HG03139 (cell line): Measurements from ENCODE around the gene PROM2.

Source experiments
- ATAC-seq: cut with Tn5 transposase; IDR thresholded peaks from one replicate; pipeline ENCODE4 v1.9.1; 2021; ENCODE audit not compliant: unreplicated experiment

PROM2 gene

DNA sequence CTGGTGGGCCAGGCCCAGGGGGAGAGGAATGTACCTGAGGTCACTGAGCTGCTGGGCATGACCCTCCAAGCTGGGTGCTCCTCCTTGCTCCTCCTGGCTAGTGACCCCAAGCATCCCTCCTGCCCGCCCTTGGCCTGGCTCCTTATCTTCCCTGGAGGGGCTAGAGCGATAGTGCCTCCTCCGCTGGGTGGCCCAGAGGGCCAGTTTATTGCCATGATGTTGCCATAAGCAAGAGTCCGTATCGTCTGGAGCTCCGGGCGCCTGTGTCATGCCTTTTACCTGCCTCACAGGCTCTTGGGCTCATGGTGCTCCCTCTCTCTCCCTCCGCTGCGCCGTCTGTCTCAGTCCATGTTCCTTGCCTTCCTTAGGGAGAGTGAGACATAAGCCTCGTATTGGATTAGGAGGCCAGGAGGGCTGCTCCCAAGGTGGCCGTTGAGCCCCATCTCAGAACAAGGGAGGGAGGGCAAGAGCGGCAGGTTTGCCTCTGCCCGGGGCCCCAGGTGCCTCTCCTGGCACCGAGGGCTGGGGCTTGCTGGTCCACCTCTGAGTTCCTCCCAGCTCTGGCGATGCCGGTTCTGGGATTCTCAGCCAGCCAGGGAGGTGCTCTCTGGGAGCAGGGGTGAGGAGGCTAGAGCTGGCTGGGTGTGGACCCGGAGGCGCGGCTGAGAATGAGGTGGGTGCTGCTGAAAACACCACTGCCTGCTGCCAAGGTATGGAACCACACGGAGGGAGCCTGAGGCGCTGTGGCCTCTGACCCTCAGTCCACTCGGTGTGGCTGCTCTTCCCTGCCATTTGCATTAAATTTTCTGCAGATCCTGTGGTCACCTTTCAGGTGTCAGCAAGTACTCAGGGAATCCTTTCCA is 45.5 kb downstream of the PROM2 start:
- ATAC-seq: no peak

DNA sequence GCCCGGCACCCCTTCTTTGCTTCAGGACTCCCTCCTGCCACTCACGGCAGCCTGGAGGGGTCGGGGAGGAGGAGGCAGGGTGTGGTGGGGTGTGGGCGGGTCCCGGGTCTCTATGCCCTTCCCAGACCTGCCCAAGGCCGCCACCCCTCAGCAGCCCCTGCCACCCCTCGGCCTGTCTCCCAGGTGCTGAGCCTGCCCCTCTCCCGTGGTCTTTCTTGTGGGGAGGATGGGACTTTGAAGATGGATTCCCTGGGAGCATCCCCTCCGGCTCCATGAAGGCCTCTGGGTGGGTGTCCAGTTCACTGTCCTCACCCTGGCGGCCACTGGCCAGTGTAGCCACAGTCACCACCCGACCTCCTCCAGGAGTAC is 46.1 kb downstream of the PROM2 start:
- no peak for ATAC-seq

DNA sequence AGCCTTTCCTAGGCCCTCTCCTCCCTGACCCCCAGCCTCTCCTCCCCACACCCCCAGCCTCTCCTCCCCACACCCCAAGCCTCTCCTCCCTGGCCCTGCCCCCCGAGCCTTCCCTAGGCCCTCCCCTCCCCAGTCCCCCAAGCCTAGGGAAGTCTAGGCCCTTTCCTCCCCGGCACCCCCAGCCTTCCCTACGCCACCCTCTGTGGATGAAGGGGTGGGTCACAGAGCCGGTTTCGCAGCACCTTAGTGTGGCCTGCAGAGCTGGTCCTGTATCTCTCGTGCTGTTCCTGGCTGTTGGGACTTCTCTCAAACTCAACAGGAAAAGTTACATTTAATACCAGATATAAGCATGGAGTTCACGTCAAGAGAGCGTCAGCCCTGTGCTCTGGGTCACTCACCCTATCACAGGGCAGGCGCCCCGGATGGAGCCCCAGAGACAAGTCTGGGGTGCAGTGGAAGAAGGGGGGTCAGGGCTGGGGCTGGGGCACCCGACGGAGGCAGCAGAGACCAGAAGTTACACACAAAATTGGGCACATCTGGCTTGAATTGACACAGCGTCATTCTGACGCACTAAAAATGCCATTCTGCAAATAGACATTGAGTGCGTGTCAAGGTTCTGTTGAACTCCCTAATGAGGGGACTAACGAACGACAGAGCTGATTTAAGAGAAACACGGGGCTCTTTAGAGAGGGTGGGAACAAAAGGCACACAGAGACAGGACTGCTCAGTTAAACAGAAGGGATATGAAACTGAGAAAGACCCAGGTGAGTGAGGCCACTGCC is 46.9 kb downstream of the PROM2 start:
- ATAC-seq: no peak

DNA sequence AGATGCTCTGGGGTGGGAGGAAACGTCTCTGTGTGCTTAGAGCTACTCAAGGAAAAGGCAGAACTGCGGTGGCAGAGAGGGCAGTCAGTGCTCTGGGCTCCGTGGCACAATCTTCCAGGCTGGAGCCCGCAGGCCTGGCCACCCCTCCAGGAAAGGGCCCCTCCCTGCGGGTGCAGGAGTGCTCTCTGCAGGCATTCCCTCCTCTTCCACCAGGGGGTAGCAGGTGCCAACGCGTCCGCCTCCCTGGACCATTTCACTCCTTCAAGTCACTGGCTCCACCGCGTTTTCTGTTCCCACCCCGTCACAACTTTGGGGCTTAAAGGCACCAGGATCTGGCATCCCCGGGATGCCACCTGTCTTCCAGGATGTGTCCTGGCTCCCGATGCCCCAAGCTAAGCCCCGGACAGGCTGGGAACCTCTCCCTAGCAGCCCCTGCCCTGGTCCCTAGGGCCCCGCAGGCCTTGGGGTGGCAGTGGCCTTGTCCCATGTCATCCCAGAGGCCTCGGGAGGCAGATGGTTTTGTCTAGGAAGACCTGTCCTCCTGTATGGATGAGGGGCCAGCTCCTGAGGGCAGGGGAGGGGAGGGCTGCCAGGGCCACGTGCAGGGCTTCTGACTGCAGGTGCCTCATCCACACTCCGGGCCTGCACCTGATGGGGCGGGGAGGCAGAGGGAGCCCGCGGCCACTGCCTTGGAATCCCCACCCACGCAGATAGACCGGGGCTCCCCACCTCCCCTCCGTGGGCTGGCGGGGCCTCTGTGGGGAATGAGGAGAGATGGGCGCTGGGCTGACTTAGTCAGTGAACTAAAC is 49.3 kb downstream of the PROM2 start:
- no peak for ATAC-seq

DNA sequence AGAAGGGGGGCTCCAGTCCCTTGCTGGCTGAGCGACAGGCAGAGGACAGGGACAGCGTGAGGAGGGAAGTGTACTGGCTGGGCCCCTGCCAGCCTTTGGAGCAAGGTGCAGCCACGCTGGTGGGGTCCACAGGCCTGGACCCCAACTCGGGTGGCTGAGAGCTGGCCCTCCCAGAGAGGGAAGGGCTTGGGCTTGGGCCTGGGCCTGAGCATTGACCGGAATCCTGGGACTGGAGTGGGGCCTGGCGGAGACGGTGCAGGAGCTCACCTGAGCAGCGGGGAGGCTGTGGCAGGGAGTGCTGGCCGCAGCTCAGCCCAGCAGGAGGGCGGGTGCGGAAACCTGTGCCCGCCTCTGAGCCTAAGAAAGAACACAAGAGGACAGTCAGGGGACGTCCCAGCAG is 50.8 kb downstream of the PROM2 start:
- ATAC-seq: no peak

DNA sequence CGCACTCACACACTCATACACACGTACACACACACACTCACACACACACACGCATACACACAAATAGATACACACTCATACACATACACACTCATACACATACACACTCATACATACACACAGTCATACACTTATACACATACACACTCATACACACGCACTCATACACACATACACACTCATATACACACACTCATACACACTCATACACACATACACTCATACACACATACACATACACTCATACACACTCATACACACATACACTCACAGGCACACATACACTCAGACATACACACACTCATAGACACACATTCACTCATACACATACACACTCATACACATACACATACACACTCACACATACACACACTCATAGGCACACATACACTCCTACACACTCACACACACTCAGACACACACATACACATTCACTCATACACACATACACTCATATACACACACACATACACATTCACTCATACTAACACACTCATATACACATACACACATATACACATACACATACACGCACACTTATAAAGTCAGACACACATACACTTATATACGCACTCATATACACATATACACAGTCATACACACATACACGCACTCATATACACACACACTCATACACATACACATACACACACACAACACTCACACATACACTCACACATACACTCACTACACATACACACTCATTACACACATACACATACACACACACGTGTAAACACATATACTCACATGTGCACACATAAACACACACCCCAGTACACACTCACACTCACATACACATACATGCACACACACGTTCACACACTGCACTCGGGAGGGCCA is 51.6 kb downstream of the PROM2 start:
- no peak for ATAC-seq

DNA sequence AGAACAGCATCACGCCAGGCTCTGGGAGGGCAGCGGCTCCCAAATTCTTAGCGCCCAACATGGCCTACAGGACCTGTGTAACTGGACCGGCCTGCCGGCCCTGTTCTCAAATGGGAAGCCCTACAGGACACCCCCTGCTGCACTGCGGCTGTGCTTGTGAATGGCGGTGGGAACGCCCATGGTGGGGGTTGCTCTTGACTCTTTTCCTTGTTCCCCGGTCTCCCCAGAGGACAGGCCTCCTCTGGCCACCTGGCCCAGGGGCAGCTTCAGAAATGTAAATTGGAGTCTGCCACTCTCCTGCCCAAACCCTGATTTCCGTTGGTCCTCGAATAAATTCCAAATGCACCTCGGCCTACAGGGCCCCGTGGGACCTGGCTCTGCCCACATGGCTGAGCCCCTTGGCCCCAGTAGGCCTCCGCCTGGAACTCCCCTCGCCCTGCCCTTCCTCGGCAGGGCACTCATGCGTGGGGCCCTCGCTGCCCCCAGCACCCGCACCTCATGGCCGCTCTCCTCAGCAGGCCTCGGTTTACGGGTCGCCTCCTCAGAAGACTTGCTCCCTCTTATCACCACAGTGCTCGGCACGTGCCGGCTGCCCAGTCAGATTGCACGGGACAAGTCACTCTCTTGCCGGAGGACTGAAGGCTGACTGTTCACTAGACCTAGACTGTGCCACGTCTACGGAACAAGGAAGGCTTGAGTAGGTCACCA is 52.3 kb downstream of the PROM2 start:
- ATAC-seq: no peak

DNA sequence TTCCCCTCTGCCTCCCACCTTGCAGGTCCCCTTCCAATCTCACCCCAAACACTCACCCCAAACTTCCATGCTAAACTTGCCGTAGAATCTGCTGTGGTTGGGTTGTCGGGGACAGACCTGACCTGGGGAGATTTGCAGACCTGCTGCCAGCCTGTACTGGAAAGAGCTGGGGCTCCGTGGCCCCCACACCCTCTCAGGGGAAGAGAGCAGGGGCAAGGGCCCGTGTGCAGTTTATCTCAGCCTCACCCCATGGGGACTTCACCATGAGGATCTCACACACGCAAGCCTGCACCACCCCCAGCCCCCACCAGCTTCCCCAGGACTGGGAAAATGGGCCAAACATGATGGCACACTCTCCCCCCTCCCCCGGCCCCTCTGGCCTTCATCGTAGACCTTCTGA is 53.6 kb downstream of the PROM2 start:
- no peak for ATAC-seq

DNA sequence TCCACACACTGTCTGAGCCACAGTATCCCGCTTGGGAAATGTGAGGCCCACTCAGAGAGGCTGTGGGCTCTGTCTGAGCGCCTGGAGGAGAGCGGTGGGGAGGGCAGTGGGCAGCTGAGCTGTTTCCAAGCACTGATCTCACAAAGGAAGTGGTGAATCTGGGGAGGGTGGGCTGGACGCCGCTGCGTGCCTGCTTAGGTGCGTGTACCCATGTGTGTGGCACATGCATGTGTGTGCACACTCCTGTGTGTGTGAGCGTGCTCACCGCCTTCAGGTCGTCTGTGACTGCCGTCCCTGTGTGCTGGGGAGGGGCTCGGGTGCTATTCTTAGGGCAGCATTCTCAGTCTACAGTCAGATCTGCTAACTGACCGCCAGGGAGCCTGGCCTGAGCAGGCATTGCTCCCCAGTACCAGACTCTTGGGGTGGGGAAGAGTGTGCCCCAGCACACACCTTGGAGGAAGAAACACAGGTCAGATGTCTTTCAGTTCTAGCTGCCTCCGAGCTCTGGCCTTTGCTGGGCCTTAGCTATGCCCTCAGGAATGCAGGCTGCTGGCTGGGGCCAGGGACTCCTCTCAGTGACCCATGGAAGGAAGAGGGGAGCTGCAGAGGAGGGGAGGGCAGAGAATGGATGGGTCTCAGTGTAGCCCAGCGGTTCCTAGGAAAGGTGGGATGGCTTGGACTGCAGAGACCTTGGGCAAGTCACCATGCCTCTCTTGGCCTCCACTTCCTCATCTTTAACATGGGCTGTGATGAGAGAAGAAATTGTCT is 54.3 kb downstream of the PROM2 start:
- ATAC-seq: no peak

DNA sequence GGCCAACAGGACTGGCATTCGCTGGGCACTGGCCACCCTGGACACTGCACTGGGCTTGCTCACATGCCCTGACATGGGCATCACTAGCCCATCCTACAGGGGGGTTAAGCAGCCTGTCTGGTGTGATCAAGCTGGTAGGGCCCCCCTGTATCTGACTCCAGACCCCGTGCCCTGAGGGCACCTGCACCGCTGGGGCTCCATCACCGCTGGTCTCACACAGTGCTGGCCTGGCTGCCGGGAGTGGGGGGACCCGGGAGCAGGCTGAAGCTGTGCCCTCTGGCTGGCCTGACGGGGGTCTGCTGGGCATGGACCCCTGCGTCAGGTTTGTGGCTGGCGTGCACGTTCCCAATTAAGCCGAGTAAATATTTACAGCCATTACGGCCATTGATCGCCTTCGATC is 55.2 kb downstream of the PROM2 start:
- no peak for ATAC-seq

DNA sequence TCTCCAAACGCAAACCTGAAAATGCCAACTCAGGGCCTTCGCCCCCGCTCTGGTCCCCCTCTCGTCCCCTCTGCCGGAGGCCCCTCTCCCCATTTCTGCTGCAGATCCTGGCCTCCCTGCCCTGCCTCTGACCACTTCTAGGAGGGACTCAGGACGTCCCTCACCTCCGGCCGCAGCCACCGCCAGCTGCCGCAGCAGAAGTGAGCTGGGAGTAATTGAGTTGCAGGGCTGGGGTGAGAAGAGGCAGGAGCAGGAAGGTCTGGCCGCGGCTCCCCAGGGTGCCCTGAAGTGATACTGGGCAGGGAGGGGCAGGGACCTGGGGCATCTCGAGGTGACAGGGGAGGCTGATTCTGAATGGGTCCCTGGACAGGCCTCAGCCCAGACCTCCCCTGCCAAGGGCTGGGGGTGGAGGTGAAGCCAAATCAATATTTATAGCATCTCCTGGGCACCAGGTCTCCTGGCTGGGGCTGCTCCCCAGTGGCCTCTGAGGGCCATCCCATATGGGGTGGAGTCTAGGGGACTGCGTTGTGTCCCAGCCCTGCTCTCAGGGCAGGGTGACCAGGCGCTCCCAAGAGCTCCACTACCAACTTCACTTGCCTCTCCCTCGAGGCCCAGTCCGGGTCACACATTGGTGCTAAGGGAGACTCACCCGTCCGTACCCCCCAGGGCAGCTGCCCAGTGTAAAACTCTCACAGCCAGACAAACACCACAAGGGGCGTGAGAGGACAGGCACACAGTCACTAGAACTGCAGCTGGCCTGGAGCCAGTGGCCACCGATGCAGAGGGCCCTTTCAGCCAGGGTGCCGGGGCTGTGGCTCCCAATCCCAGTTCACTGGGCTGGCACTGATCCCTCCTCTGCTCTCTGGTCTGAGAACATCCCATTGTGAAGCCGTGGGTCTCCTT is 55.9 kb downstream of the PROM2 start:
- ATAC-seq: no peak

DNA sequence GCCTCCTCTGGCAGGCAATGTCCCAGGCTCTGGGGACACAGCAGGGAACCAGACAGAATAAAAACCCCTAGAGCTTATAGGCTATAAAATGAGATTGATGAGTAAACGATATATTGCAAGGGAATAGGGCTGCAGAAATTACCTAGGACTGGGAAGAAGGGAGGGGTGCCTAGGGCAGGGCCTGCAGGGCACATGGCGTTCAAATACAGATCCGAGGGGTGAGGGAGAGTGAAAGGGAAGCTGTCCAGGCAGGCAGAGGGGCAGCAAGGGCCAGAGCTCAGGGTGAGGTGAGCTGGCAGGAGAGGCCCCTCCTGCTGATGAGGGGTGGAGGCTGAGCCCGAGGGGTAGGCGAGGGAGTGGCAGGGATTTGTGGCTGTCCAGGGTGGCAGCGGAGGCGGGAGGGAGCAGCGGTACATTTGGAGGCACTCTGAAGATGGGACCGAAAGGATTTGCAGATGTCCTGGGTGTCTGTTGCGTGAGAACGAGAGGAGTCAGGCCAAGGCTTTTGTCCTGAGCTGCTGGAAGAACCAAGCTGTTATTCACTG is 56.6 kb downstream of the PROM2 start:
- no peak for ATAC-seq

DNA sequence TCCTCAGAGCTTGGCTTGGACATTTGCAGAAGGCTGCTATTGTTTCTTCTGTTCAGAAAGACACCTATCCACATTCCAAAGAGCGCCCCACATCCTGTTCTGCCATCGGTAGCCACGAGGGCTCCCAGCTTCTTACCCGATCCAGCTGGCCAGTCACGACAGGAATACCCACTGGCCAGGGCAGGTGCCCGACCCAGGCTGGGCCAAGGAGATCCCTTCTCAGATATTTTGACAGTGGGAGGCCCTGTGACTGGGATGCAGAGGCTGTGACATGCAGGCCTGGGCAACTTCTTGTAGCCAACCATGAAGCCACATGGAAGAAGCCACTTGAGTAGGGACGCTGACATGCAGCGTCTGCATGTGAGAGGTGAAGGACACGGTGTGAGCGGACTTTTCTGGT is 57.4 kb downstream of the PROM2 start:
- no peak for ATAC-seq

DNA sequence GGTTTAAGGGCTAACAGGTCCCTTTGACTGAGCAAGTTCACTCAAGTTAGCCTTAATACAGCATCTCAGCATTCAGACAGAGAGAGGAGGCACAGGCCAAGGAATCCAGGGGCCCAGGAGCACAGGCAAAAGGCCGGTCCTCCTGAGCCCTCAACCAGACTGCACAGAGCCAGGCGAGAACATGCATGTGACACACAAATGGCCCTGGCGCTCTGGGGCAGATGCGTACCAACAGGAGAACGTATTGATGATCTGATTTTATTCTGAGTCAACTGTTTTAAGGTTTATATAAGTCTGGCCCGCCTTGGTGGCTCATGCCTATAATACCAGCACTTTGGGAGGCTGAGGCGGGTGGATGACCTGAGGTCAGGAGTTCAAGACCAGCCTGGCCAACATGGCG is 57.8 kb downstream of the PROM2 start:
- ATAC-seq: no peak

DNA sequence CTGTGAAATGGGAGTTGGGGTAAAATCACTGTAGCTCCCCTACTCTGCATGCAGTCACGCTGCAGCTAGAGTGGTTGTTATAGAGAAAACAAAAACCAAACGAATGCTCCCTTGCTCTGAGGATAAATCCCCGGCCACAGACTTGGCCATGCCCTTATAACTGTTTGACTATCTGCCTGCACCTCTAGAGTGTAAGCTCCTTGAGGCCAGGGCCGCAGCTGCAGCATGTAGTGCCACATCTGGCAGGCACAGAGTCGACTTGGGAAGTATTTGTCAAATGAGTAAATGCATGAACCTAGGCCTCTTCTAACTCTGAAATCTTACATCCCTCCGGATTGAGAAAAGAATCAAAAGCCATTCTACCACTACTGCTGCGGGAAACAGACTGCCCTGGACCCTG is 58.8 kb downstream of the PROM2 start:
- ATAC-seq: no peak

DNA sequence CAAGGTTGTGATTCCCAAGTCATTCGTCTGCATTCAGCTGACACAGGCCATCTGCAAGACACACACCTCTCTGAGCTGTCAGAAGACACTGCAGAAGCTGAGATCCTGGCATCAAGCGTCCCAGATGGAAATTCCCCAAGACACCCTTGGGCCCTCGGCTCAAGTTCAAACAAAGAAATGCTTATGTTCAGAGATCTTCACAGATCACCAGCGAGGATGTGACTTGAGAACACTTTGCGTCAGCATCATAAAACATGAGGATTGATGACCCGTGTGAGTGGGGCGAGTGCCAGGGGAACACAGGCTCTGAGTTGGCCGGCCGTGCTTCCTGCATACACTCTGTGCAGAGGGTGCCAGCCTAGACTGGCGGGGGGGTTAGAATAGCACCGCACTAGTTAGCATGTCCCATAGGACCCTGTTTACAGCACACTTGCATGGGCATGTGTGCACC is 59.7 kb downstream of the PROM2 start:
- ATAC-seq: no peak

DNA sequence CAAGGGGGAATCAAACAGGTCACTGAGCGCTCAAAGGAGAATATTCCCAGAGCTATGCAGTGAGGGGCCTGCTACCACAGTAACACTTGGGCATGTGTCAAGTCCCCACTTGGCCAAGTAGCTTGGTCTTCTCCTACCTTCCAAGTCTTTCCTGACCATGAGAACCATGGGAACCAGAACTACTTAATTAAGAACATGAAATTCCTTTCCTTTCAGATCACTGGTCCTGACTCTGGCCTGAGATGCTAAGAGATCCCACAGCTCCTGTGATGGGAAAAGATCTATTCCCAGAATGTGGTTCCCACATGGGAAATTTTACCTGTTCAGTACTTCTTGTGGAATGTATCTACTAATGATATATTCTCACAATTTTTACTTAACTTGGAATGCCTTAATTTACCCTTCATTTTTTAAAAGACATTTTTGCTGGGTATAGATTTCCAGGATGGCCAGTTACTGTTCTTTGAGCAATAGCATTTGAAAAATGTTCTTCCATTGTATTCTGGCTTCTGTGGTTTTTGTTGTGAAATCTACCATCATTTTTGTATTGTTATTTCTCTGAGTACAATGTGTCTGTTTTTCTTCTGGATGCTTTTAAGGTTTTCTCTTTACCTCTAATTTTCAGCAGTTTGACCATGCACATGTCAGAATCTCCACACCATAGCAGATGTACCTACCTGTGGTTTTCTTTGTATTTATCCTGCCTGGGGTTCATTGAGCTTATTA is 60.8 kb downstream of the PROM2 start:
- no peak for ATAC-seq
